Activated T-helper 1 cell treated with anti-CD3 and anti-CD28 coated beads, Interleukin-2, amount 50 U/mL, for 16 hours (primary cell): ENCODE measurements around the gene COL9A2.
"Not testable (repeated sequence)": the region's sequence is repeated elsewhere in the genome, so short reads cannot be mapped to it uniquely, and the experiment has no call there.

Experiments used
- DNase-seq, 2 donors: peaks; one replicate each; pipeline ENCODE4 v3.0.0-alpha.2; 2020; ENCODE audit warnings: low read depth in 1 of 2, low spot score in 1 of 2

Gene COL9A2

DNA sequence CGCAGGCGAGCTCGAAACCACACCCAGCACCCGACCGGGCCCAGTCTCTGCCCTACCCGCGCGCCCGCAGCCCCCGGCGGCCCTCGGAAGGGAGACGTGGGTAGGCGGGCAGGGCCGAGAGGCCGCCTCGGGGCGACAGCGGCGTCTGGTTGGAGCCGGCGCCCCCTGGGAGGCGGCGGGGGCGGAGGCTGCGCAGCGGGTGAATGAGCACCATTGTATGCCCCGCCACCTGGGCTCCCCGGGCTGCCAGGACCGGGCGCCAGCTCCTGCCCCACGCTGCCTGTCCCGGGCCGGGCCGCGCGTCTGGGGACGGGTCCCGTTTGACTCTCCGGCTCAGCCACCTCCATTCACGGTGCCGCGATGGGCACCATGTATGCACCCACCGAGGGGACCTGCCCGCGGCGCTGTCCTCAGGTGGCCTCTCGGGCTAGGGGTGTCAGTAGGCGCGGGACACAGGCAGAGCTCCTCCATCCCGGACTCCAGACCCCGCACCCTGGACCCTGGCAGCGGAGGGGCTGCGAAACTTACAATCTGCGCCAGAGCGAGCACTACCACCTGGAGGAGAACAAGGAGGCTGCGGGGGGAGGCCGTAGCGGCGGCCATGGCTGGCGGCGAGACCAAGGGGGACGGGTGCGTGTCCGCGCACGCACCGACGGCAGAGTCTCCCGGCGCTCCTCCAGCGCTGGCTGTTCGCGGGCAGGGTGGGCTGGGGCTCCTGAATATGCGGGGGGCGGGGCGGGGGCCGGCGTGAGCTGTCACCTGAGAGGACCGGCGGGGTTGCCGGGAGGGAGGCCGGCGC, at the start of gene COL9A2:
Gene COL9A2 (minus strand): TSS at position 692 of the 799 bp plus-strand sequence. CDS start 89 bp downstream, at position 603.
- DNase-seq = peak in 1 of 2 donors; percentile 41

DNA sequence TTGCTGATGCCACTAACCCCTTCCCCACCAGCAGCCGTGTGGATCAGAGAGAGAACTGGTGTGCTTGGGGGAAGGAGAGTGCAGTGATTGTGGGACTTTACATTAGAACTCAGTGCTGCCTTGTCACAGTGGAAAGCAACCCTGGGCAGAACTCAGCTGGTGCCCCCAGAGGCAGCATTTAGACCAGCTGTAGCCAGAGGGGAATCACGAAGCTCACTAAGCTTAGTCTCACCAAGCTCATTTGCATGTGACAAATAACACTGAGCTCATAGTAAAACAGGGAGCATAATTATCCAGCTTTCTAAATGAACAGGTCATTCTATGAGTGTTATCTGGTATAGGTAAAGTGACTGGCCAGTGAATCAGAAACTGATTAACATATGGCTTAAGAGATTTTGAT, 46.6 kb upstream of the COL9A2 start:
- DNase-seq = no peak

DNA sequence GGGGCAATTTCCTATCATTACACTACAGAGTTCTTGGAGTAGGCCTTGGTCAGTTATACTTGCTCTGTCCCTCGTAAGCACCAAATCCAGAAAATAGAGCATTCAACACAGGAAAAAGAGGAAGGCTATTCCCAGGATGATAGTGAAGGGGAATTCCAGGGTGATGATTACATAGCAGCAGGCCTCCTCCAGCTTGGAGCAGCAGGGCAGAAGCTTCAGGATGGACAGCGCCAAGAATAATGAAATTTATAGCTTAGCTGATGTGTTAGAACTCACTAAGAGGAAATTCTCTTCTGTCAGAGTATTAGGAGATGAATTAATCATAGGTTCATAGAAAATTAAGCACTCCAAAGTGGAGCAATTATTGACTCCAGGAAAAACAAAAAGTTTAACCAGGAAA, 45.6 kb upstream of the COL9A2 start:
- DNase-seq = no peak

DNA sequence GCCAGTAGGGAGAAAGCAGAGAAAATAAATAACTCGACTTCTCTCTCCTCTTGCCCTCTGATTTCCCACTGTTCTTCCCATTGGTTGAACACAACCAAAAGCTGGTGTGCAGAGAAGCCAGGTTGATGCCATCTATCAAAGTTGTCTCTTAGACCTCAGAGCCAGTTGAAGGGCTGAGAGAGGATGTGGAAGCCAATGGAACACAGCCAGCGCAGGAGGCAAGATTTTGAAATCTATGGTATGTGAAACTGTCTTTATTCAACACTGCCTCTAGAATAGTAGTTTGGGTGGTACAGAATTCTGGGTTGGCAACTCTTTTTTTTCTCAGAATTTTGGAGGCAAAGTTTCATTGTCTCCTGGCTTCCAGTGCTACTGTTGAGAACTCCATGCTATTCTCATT, 45.1 kb upstream of the COL9A2 start:
- DNase-seq = no peak

DNA sequence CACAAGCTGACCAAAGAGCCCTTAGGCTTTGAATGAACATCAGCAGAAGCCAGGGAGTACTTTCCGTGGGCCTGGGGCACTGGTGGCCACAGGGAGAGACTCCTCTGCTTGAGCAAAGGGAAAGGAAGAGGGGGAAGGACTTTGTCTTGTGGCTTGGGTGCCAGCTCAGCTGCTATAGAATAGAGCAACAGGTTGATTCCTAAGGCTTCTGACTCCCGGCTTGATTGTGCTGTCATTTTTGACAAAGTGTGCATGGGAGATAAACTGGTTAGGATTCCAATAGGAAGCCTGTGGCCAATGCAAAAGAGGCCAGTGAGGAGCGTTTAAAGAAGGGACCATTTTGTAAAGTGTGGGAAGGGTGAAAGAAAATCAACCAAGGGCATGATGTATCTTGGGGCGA, 44.6 kb upstream of the COL9A2 start:
- DNase-seq = no peak

DNA sequence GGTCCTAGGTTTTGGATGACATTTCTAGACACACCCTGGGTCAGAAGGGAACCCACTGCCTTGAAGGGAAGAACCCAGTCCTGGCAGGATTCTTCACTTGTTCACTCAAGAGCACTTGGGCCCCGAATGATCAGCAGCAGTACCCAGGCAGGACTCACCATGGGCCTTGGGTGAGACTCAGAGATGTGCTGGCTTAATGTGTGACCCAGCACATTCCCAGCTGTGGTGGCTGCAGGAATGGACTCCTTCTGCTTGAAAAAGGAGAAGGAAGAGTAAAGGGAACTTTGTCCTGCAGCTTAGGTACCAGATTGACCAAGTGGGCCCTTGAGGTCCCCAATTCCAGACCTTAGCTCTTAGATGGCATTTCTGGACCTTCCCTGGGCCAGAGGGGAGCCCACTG, 44.1 kb upstream of the COL9A2 start:
- DNase-seq = no peak

DNA sequence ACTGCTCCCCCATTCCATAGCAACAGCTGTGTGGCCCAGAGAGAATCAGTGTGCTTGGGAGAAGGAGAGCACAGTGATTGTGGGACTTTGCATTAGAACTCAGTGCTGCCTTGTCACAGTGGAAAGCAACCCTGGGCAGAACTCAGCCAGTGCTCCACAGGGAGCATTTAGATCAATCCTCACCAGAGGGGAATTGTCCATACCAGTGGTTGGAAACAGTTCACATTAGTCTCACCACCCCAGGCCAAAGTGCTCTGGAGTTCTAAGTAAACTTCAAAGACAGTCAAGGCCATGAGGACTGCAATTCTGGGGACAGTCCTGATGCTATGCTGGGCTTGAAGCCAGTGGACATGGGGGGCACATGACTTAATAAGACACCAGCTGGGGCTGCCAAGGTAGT, 43.5 kb upstream of the COL9A2 start:
- DNase-seq = no peak

DNA sequence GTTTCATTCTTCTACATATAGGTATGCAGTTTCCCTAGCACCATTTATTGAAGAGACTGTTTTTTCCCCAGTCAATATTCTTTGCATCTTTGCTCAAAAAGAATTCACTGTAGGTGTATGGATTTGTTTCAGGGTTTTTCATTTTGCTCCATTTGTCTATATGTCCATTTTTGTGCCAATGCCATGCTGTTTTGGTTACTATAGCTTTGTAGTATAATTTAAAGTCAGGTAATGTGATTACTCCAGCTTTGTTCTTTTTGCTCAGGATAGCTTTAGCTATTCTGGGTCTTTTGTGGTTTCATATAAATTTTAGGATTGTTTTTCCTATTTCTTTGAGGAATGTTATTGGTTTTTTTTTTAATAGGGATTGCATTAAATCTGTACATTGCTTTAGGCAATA, 40.5 kb upstream of the COL9A2 start:
- no peak for DNase-seq

DNA sequence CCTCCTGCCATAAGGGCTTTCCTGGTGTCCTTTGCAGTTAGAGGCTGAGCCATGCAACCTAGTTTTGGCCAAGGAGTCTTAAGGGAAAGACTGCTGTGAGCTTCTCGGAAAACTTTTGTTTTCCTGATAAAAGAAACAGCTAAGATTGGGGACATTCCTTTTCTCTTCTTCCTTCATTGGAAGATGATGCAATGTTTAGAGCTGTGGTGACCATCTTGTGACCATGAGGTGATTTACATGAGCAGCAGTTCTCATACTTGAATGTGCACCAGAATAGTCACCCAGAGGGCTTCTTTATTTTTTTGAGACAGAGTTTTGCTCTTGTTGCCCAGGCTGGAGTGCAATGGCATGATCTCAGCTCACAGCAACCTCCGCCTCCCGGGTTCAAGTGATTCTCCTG, 36.0 kb upstream of the COL9A2 start:
- DNase-seq = no peak

DNA sequence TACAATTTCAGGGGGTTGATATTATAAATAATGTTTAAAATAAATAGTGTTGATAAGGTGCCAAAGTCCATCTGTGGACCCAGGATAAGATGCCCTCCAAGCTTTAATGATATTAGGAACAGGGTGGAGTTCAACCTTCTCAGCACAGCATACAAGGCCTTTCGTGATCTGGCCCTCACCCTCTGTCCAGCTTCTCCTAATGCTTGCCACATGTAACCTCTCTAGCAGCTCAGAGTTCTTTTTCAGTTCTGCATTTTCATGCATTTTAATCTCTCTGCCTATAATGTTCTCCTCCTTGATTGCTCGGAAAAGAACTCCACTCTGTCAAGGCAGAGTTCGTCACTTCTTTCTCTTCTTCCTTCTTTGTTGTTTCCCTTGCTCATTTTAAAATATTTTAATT, 35.0 kb upstream of the COL9A2 start:
- DNase-seq = no peak

DNA sequence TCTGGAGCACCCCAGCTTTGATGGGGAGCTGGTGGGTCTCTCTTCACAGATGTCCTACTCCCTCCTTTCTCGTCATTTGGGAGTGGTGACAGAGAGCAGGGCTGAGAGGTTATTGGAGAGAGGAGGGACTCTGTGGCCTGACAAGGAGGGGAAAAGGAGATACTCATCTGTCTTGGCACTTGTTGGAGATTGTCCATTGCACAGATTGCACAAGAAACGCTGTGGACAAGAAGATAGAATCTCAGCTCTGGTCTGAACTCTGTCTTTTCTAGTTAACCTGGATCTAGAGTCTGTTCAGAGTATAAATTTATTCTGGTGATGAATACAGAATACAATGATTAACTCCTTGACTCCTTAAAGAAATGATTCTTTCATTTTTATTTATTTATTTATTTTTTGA, 34.0 kb upstream of the COL9A2 start:
- no peak for DNase-seq

DNA sequence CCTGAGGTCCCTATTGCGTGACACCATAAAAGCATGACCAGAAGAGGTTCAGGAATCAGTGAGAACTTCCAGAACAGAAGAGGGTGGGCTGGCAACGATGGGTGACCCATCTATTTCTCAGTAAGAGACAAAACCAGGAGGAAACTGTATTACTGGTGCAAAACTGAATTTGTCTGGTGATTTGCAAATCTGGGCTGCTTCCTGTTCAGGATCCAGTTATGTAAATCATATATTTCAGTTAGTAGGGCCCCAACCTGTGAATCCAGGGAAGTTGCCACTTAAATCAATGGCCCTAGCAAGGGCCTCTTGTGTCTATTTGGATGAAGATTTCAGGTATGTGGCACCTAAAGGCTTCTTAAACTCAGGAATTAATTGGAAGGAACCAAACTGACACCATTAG, 33.3 kb upstream of the COL9A2 start:
- DNase-seq = no peak

DNA sequence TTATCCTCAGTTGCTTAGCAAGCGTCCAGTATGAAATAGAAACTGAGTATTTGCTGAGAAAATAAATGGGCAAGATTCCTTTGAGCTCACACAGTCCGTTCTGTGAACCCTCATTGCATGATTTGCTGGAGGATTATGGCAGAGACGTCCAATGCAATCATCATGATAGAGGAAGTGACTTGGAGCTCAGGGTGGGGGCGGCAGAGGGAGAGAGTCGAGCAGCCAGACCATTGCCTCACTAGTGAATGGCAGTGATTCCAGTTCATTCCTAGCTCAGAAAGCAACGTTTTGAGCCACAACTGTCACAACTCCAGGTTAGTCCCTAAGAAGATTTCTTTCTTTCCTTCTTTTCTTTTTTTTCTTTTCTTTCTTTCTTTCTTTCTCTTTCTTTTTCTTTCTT, 27.5 kb upstream of the COL9A2 start:
- no peak for DNase-seq

DNA sequence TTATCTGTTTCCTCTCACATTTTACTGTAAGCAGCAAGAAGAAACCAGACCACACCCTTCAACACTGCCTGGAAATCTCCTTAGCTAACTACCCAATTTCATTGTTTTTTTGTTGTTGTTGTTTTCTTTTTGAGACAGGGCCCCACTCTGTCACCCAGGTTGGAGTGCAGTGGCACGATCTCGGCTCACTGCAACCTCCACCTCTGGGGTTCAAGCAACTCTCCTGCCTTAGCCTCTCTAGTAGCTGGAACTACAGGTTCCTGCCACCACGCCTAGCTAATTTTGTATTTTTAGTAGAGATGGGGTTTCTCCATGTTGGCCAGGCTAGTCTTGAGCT, 25.3 kb upstream of the COL9A2 start:
- not testable (repeated sequence) for DNase-seq

DNA sequence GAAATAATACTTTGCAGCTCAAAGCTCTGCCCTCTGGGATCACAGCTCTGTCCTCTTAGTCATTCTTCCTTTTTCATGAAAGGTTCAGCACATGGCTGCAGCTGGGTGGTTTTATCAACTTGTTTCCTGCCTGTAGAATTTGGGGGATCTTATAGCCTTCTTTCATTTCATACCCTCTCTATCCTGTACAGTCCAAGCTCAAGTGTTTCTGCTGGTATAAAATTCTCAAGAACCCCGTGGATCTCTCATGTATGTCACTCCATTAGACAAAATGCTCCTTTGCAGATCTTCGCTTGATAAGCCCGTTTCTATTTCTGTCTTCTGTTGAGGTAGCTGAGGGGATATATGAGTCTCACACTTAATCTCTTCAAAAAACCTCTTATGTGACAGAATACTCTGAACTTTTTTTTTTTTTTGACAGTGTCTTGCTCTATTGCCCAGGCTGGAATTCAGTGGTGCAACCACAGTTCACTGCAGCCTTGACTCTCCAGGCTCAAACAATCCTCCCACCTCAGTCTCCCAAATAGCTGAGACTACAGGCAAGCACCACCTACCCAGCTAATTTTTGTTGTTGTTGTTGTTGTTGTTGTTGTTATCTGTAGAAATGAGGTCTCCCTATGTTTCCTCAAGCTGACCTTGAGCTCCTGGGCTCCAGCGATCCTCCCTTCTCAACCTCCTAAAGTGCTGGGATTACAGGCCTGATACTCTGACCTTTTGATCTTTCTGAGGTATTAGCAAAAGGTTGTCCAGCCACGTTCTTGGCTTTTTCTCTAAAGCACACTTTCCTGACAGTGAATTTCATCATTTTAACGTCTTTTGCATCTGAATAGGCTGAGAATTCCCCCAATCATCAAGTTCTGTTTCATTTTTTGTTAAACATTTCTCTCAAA, 24.6 kb upstream of the COL9A2 start:
- no peak for DNase-seq

DNA sequence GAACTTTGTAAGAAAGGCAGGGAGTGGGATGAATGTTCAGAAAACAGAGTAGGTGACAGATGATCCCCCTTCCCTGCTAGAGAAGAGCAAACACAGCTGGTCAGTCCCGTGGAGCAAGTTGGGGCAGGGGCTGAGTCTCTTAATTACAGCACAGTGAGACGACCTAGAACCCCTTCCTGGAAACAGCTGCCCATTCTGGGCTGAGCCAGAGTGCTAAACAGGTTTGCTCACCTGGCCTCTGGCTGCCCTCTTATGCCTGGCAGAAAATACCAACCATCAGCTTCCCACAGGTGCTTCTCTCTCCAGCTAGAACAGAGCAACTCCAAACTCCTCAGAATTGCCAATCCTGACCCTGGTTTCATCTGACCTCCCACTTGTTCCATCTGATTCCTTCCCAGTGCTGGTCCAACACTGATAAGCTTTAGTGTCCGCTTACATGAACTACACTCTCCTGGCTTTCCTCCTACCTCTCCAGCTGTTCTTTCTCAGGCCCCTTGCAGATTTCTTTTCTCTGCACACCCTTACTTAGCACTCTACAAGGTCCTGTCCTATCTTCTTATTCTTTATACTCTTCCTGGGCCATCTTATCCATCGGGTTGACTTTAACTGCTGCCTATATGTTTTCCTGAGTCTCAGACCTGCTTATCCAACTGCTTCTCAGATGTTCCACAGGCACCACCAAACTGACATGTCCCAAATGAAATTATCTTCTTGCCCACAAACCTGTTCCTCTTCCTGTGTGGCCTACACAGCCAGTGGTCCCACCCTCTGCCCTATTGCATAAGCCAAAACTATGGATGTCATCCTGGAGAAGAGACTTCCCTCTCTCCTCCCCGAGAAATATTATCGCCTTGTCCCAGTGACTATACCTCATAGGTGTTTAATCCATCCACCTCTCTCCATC, 22.6 kb upstream of the COL9A2 start:
- DNase-seq = no peak

DNA sequence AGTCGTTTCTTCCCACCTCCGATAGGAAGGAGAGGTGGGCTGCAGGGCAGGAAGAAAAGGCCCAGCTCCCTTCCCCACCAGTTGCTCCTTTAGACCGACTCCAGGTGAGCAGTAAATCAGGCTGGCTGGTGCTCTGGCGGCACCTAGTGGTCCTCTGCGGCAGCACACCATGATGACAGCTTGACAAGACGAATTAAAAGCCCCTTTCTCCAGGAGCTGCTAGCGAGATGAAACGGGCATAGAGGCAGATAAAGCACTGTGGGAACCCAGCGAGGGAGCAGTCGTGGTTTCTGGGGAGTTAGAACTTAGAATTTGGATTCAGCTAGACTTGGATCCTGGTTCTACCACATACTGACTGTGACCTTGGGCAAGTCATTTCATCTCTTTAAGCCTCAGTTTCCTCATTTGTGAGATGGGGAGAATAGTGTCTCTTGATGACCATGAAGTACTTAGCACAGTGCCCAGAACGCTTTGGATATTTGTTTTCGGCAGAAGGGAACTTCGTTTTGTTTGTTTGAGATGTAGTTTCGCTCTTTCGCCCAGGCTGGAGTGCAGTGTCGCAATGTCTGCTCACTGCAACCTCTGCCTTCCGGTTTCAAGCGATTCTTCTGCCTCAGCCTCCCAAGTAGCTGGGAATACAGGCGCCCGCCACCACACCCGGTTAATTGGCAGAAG, 21.8 kb upstream of the COL9A2 start:
- peak; percentile 82 to 85 for DNase-seq

DNA sequence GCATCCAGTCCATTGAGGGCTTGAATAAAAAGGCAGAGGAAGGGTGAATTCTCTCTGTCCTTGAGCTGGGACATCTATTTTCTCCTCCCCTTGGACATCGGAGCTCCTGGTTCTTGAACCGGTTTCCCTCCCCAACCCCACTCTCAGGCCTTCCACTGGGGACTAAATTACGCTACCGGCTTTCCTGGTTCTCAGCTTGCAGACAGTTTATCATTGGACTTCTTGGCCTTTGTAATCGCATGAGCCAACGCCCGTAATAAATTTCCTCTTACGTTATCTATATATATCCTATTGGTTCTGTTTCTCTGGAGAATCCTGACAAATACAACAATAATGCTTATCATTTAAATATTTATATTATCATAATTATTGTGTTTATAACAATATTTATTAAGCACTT, 20.4 kb upstream of the COL9A2 start:
- DNase-seq = no peak

DNA sequence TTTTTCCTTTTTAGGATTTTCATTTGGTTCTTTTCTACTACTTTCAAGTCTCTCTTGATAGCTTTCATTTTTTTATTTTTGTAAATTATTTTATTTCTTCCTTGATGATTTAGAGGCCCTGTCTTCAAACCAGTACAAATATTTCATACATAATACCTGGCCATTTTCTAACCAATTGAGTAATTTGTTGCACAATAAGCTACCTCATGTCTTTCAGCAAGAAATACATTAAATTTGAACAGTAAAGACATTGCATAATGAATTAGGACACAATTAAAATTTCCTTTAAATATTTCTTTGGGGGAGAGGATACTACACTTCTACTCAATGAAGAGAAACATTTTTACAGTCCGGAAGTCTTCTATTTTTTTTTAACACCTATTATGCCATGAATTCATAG, 15.6 kb upstream of the COL9A2 start:
- no peak for DNase-seq

DNA sequence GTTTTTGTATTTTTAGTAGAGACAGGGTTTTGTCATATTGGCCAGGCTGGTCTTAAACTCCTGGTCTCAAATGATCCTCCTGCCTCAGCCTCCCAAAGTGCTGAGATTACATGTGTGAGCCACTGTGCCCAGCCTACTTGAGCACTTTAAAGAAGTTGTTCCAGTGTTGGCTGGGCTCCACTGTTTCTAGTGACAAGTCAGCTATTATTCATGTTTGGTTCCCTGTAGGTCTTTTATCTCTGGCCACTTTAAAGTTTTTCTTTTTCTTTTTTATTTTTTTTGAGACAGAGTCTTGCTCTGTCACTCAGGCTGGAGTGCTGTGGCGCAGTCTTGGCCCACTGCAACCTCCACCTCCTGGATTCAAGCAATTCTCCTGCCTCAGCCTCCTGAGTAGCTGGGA, 14.3 kb upstream of the COL9A2 start:
- not testable (repeated sequence) for DNase-seq
